Colonic mucosa (tissue), 4 donors: Measurements from ENCODE around the gene FMN1. TPM values are rescaled to one million over a fixed set of nuclear protein-coding genes. Genes with fewer than 3 reads are reported as not detected.

Source experiments
- DNase-seq: peaks from one replicate; pipeline ENCODE4 v3.0.0-alpha.2; 2020
- H3K27ac ChIP-seq: fragments of 200-600 bp; one replicate; pipeline ENCODE4 v1.8.0; 2021
- H3K27me3 ChIP-seq: fragments of 200-600 bp; one replicate; pipeline ENCODE4 v1.8.0; 2021
- H3K36me3 ChIP-seq: fragments of 200-600 bp; one replicate; pipeline ENCODE4 v1.8.0; 2021
- H3K4me1 ChIP-seq: fragments of 200-600 bp; one replicate; pipeline ENCODE4 v1.8.0; 2021; ENCODE audit warnings: mild to moderate bottlenecking
- H3K4me3 ChIP-seq: fragments of 200-600 bp; one replicate; pipeline ENCODE4 v1.8.0; 2021
- H3K9ac ChIP-seq, 2 donors: one replicate each; pipeline ENCODE4 v1.7.0; 2013; ENCODE audit warnings: control low read depth in 2 of 2, low read depth in 2 of 2, low read length in 2 of 2
- H3K9me3 ChIP-seq: fragments of 200-600 bp; one replicate; pipeline ENCODE4 v1.8.0; 2021
- intact Hi-C: fragments of 100-400 bp; cut with DNase I; formaldehyde crosslinking; loops from one replicate; pipeline ENCODE4 v1.14.1; 2022
- total RNA-seq, 2 donors: library from RNA; stranded (reverse); fragmentation: NEBNext Ultra II Directional in 1 of 2; extraction: Animal tissue kit (Norgen Biotek cat#: 25700) in 1 of 2; gene quantifications; one replicate each; pipeline ENCODE4 v1.2.1, GENCODE V29; 2021
- TF ChIP-seq, protein P1 (sequence below): fragments of 200-600 bp; IDR thresholded peaks from one replicate; pipeline ENCODE4 v1.8.0; 2022; ENCODE audit warnings: antibody characterized with exemption, mild to moderate bottlenecking
- donor health status: healthy.
- donor health status: DM: no; HTN: no; CAD: no.
- donor health status: DM: no; HTN: no; CAD: no.

FMN1 gene
- total RNA-seq, 2 donors from 2014 or later, result 23.5 to 32.0 TPM

DNA sequence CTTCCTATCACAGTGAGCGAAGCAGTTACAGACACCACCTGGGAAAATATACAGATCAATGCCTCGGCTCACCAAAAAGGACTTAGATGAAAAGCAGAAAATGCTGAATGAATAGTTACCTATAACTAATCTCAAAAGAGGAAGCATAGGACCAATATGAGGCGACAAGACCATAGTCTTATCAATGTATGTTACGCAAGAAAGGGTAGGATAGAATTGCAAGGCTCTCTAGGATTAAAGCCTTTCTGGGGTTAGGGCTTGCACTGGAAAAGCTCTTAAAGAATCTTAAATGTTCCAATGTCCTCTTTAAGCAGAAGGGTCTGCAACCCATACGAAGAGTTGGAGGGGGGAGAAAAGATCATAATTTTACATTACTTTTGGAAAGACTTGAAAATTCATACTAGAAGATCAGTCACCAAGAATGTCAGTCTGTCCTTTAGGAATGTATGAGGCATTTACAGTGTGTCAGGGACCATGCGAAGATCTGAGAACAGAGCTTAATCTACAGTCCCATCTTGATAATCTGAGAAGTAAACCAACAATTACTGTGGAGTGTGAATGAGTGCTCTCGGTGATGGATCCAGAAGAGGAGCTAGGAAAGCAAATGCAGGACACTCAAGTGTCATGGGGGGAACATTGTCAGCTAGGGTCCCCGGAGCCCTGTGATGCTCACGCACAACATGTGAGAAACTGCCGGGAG lies 290.8 kb downstream of the FMN1 start:
- H3K36me3 ChIP-seq, result no peaks in the 10 kb centered on the region
- no peaks in the 10 kb centered on the region for H3K4me1 ChIP-seq
- H3K27ac ChIP-seq, result no peak overlapping the region
- H3K27me3 ChIP-seq, result no peaks in the 10 kb centered on the region
- no peaks in the 10 kb centered on the region for H3K9me3 ChIP-seq
- DNase-seq, result no peak
- TF ChIP-seq, protein P1, sequence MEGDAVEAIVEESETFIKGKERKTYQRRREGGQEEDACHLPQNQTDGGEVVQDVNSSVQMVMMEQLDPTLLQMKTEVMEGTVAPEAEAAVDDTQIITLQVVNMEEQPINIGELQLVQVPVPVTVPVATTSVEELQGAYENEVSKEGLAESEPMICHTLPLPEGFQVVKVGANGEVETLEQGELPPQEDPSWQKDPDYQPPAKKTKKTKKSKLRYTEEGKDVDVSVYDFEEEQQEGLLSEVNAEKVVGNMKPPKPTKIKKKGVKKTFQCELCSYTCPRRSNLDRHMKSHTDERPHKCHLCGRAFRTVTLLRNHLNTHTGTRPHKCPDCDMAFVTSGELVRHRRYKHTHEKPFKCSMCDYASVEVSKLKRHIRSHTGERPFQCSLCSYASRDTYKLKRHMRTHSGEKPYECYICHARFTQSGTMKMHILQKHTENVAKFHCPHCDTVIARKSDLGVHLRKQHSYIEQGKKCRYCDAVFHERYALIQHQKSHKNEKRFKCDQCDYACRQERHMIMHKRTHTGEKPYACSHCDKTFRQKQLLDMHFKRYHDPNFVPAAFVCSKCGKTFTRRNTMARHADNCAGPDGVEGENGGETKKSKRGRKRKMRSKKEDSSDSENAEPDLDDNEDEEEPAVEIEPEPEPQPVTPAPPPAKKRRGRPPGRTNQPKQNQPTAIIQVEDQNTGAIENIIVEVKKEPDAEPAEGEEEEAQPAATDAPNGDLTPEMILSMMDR, result no peak
- no peak overlapping the region for H3K9ac ChIP-seq
- intact Hi-C loops, result no loop called here
- H3K4me3 ChIP-seq, result no peak overlapping the region

GRCh38 chr15:32901995-32902394 lies 292.5 kb downstream of the FMN1 start:
- H3K9me3 ChIP-seq, result no peaks in the 10 kb centered on the region
- DNase-seq, result no peak
- no peak overlapping the region for H3K27ac ChIP-seq
- intact Hi-C loops, result no loop called here
- no peaks in the 10 kb centered on the region for H3K4me1 ChIP-seq
- no peak overlapping the region for H3K4me3 ChIP-seq
- no peaks in the 10 kb centered on the region for H3K36me3 ChIP-seq
- TF ChIP-seq, protein P1, result no peak
- H3K9ac ChIP-seq, result no peak overlapping the region
- no peaks in the 10 kb centered on the region for H3K27me3 ChIP-seq

- no peak overlapping the region for H3K27ac ChIP-seq
- TF ChIP-seq, protein P1, result no peak
- no peak for DNase-seq
- H3K9me3 ChIP-seq, result no peaks in the 10 kb centered on the region
- H3K9ac ChIP-seq, result no peak overlapping the region
- no peak overlapping the region for H3K4me3 ChIP-seq
- intact Hi-C loops, result no loop called here
- H3K36me3 ChIP-seq, result no peaks in the 10 kb centered on the region
- no peaks in the 10 kb centered on the region for H3K4me1 ChIP-seq
- no peaks in the 10 kb centered on the region for H3K27me3 ChIP-seq
These were observed 293.3 kb downstream of the FMN1 start for GRCh38 chr15:32901192-32901591.

DNA sequence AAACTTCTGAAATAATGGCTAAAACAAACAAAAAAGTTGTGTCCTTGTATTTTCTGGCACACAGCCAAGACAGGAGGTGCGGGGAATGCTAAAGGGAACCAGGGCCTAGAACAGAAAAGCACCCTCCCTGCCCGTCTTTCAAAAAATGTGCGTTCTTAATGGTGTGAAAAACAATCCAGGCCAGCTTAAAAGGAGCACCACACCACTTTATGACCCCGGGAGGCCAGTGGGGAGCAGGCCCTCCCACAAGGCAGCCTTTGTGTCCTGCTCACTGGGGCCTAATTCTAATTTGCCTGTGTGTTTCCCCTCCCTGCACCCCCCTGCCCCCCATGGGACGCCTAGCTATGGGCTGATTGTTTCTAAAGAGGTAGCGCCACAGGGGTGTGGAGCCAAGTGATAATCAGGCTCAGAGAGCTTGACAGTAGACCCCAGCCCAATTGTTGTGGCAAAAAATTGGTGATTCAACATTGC lies 295.4 kb downstream of the FMN1 start:
- peak; percentile 26 for DNase-seq
- H3K4me1 ChIP-seq, result no peaks in the 10 kb centered on the region
- H3K9me3 ChIP-seq, result no peaks in the 10 kb centered on the region
- H3K27me3 ChIP-seq, result no peaks in the 10 kb centered on the region
- TF ChIP-seq, protein P1, result no peak
- no peak overlapping the region for H3K4me3 ChIP-seq
- intact Hi-C loops, result no loop called here
- no peaks in the 10 kb centered on the region for H3K36me3 ChIP-seq
- no peak overlapping the region for H3K27ac ChIP-seq
- H3K9ac ChIP-seq, result no peak overlapping the region

GRCh38 chr15:32898414-32898813 lies 296.1 kb downstream of the FMN1 start:
- H3K9ac ChIP-seq, result no peak overlapping the region
- H3K27ac ChIP-seq, result no peak overlapping the region
- DNase-seq, result no peak
- H3K4me1 ChIP-seq, result no peaks in the 10 kb centered on the region
- H3K4me3 ChIP-seq, result no peak overlapping the region
- no peaks in the 10 kb centered on the region for H3K36me3 ChIP-seq
- TF ChIP-seq, protein P1, result no peak
- intact Hi-C loops, result no loop called here
- H3K27me3 ChIP-seq, result no peaks in the 10 kb centered on the region
- no peaks in the 10 kb centered on the region for H3K9me3 ChIP-seq
